Activated CD8-positive, alpha-beta T cell treated with anti-CD3 and anti-CD28 coated beads for 36 hours (primary cell): Measurements from ENCODE around the gene CHD6. TPM values are rescaled to one million over a fixed set of nuclear protein-coding genes. Genes with fewer than 3 reads are reported as not detected.
A peak's percentile ranks its signal among the peaks of the same experiment; 100 is the strongest.

Source experiments
- ATAC-seq: fragments of 200-7000 bp; cut with Tn5 transposase; one replicate; pipeline ENCODE4 v1.10.0; 2021; ENCODE audit warnings: mild to moderate bottlenecking, moderate library complexity
- CTCF ChIA-PET: fragments of 350-600 bp; sonication (Branson Sonifier 250); formaldehyde crosslinking; loops from one replicate; lab custom pipeline; 2021; ENCODE audit warnings: antibody characterized with exemption; lab: Charles Lee
- POLR2A ChIA-PET: fragments of 350-600 bp; sonication (Branson Sonifier 250); formaldehyde crosslinking; loops from one replicate; lab custom pipeline; 2021; ENCODE audit warnings: antibody characterized with exemption; lab: Charles Lee
- DNase-seq: peaks from one replicate; pipeline ENCODE4 v3.0.0-alpha.2; 2020
- H3K27ac Mint-ChIP-seq: one replicate; pipeline ENCODE4 v1.8.0; 2021; ENCODE audit warnings: mild to moderate bottlenecking, mixed read lengths
- H3K27me3 Mint-ChIP-seq: one replicate; pipeline ENCODE4 v1.8.0; 2021; ENCODE audit warnings: mixed read lengths
- H3K36me3 Mint-ChIP-seq: one replicate; pipeline ENCODE4 v1.8.0; 2021; ENCODE audit warnings: low read depth, mixed read lengths
- H3K4me1 Mint-ChIP-seq: one replicate; pipeline ENCODE4 v1.8.0; 2021; ENCODE audit warnings: low read depth, mixed read lengths
- H3K4me3 Mint-ChIP-seq: one replicate; pipeline ENCODE4 v1.8.0; 2021; ENCODE audit warnings: mild to moderate bottlenecking, moderate library complexity, mixed read lengths
- H3K9me3 Mint-ChIP-seq: one replicate; pipeline ENCODE4 v1.8.0; 2021; ENCODE audit warnings: mixed read lengths
- CTCF ChIP-seq: fragments of 200-600 bp; IDR thresholded peaks from one replicate; pipeline ENCODE4 v1.8.0; 2022; ENCODE audit warnings: antibody characterized with exemption, mild to moderate bottlenecking
- intact Hi-C: fragments of 100-400 bp; cut with micrococcal nuclease; formaldehyde crosslinking; loops from one replicate; pipeline ENCODE4 v1.10.0; 2022
- total RNA-seq, 2 experiments: library from RNA; stranded (reverse); gene quantifications; one replicate each; pipeline ENCODE4 v1.2.3, GENCODE V29; 2021

The CHD6 gene
- total RNA-seq, 2 experiments from 2014 or later: 25.4 to 28.2 TPM

DNA sequence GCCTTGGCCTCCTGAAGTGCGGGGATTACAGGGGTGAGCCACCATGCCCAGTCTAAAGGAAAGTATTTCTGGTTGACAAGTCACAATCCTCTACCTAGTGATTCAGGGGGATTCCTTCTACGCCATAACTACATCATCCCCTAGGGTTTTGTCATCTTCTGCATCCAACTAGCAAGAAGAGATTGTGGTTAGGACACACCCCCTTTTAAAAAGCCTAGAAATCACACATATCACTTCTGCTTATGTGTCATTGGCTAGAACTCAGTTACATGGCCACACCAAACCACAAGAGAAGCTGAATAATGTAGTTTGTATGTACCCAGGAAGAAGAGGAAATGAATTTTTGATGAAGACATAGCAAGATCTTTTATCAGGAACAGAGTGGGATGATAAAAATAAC, 14.7 kb upstream of the CHD6 start:
- CTCF ChIA-PET: interaction anchor here (1.0 kb wide), 1 partner anchor 138 kb away, joined by 3 read pairs; no protein-coding TSS in a partner anchor
- no peaks in the 10 kb centered on the region for H3K9me3 Mint-ChIP-seq
- intact Hi-C loops: no loop called here
- ATAC-seq: peak; percentile 80
- no peaks in the 10 kb centered on the region for H3K4me1 Mint-ChIP-seq
- TF ChIP-seq CTCF: no peak
- H3K27me3 Mint-ChIP-seq: peaks cover 1% of the 10 kb centered on the region
- POLR2A ChIA-PET: no interaction called here
- H3K36me3 Mint-ChIP-seq: no peaks in the 10 kb centered on the region
- no peak overlapping the region for H3K27ac Mint-ChIP-seq
- no peak for DNase-seq
- no peak overlapping the region for H3K4me3 Mint-ChIP-seq

DNA sequence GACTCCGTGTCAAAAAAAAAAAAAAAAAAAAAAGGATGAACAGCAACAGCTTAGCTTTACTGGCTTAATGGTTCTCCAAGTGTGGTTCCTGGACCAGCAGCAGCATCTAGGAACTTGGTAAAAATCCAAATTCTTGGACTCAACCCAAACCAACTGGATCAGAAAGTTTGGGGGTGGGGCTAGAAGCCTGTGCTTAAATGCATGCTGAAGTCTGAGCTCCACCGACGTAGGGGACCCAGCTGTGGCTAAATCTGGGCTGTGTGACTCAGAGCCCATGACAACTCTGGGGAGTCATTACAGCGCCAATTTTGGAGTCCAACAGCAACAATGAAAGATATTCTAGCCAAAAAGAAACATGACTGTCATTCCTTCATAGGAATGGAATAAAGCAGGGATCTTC, 13.6 kb upstream of the CHD6 start:
- intact Hi-C loops: no loop called here
- POLR2A ChIA-PET: no interaction called here
- no peaks in the 10 kb centered on the region for H3K9me3 Mint-ChIP-seq
- H3K27ac Mint-ChIP-seq: no peak overlapping the region
- no peak overlapping the region for H3K4me3 Mint-ChIP-seq
- H3K4me1 Mint-ChIP-seq: no peaks in the 10 kb centered on the region
- H3K27me3 Mint-ChIP-seq: peaks cover 1% of the 10 kb centered on the region
- H3K36me3 Mint-ChIP-seq: no peaks in the 10 kb centered on the region
- no peak for TF ChIP-seq CTCF
- DNase-seq: no peak
- CTCF ChIA-PET: no interaction called here
- no peak for ATAC-seq

GRCh38 chr20:41630846-41631245, 12.7 kb upstream of the CHD6 start:
- POLR2A ChIA-PET: no interaction called here
- no peak for TF ChIP-seq CTCF
- Mint-ChIP-seq H3K4me1 (no peaks in the 10 kb centered on the region), H3K27me3 (peaks cover 1% of the 10 kb centered on the region), H3K4me3 (no peak overlapping the region), H3K27ac (no peak overlapping the region), H3K36me3 (no peaks in the 10 kb centered on the region), H3K9me3 (no peaks in the 10 kb centered on the region)
- CTCF ChIA-PET: interaction anchor here (1.0 kb wide), 1 partner anchor 10 kb away, joined by 3 read pairs; no protein-coding TSS in a partner anchor
- intact Hi-C loops: no loop called here
- ATAC-seq (no peak), DNase-seq (no peak)

GRCh38 chr20:41627611-41628244, 9.6 kb upstream of the CHD6 start:
- no peak for ATAC-seq
- no peak for DNase-seq
- H3K4me1 Mint-ChIP-seq: no peaks in the 10 kb centered on the region
- intact Hi-C loops: no loop called here
- H3K27ac Mint-ChIP-seq: no peak overlapping the region
- H3K4me3 Mint-ChIP-seq: no peak overlapping the region
- H3K36me3 Mint-ChIP-seq: no peaks in the 10 kb centered on the region
- no peaks in the 10 kb centered on the region for H3K9me3 Mint-ChIP-seq
- H3K27me3 Mint-ChIP-seq: no peaks in the 10 kb centered on the region
- ChIA-PET POLR2A (no interaction called here), CTCF (no interaction called here)
- TF ChIP-seq CTCF: no peak

GRCh38 chr20:41627001-41627495, 8.9 kb upstream of the CHD6 start:
- CTCF ChIA-PET: no interaction called here
- intact Hi-C loops: no loop called here
- Mint-ChIP-seq H3K4me3 (no peak overlapping the region), H3K4me1 (no peaks in the 10 kb centered on the region), H3K27ac (no peak overlapping the region), H3K9me3 (no peaks in the 10 kb centered on the region), H3K27me3 (no peaks in the 10 kb centered on the region), H3K36me3 (no peaks in the 10 kb centered on the region)
- POLR2A ChIA-PET: no interaction called here
- no peak for DNase-seq
- TF ChIP-seq CTCF: no peak
- no peak for ATAC-seq
